HFFc6 (cell line): ENCODE data around the gene GRIP1. TPM values are rescaled to one million over a fixed set of nuclear protein-coding genes. Genes with fewer than 3 reads are reported as not detected.

Source experiments
- DNase-seq: peaks from one replicate; pipeline ENCODE4 v3.0.0-alpha.2; 2018
- H3K27ac Mint-ChIP-seq: 2 replicates; pipeline ENCODE4 v1.8.0; 2020; ENCODE audit warnings: mild to moderate bottlenecking, mixed read lengths
- H3K27me3 Mint-ChIP-seq: 2 replicates; pipeline ENCODE4 v1.8.0; 2021; ENCODE audit warnings: mild to moderate bottlenecking, moderate library complexity, mixed read lengths; ENCODE audit not compliant: insufficient read depth
- H3K36me3 Mint-ChIP-seq: 2 replicates; pipeline ENCODE4 v1.8.0; 2021; ENCODE audit warnings: low read depth, mixed read lengths
- H3K4me1 Mint-ChIP-seq: 2 replicates; pipeline ENCODE4 v1.8.0; 2020; ENCODE audit warnings: low read depth, mixed read lengths
- H3K4me3 Mint-ChIP-seq: 2 replicates; pipeline ENCODE4 v1.8.0; 2020; ENCODE audit warnings: mild to moderate bottlenecking, moderate library complexity, mixed read lengths
- H3K9me3 Mint-ChIP-seq: 2 replicates; pipeline ENCODE4 v1.8.0; 2020; ENCODE audit warnings: mild to moderate bottlenecking, mixed read lengths
- total RNA-seq, 6 experiments: library from RNA; stranded (reverse); fragmentation: NEBNext Ultra II Directional; extraction: Animal tissue kit (Norgen Biotek cat#: 25700); gene quantifications; 2 replicates in 1 of 6; 3 replicates in 5 of 6; pipeline ENCODE4 v1.2.3, GENCODE V29; 2021
- TF ChIP-seq, protein P1 (sequence below): fragments of 200-600 bp; sonication (generic); IDR thresholded peaks from 2 replicates; pipeline ENCODE4 v1.5.0; 2021; ENCODE audit warnings: antibody characterized with exemption, mild to moderate bottlenecking

Gene GRIP1
- total RNA-seq, 6 experiments from 2014 or later: 0.31 to 0.60 TPM; not detected in 4

DNA sequence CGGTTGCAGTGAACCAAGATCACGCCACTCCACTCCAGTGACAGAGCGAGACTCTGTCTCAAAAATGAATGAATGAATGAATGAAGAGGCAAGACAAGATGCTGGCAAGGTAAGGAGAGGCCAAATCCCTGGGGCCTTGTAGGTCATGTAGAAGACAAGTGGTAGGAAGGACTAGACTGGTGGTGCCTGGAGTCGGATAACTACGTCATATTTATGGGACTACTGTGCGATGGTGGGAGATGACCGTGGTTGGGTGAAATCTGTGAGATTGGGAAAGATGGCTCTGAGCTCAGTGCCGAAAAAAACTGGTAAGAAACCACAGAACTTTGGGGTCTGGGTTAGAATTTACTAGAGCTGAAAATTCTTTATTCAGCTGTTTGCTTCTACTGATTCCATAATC lies 326.0 kb downstream of the GRIP1 start:
- TF ChIP-seq, protein P1, sequence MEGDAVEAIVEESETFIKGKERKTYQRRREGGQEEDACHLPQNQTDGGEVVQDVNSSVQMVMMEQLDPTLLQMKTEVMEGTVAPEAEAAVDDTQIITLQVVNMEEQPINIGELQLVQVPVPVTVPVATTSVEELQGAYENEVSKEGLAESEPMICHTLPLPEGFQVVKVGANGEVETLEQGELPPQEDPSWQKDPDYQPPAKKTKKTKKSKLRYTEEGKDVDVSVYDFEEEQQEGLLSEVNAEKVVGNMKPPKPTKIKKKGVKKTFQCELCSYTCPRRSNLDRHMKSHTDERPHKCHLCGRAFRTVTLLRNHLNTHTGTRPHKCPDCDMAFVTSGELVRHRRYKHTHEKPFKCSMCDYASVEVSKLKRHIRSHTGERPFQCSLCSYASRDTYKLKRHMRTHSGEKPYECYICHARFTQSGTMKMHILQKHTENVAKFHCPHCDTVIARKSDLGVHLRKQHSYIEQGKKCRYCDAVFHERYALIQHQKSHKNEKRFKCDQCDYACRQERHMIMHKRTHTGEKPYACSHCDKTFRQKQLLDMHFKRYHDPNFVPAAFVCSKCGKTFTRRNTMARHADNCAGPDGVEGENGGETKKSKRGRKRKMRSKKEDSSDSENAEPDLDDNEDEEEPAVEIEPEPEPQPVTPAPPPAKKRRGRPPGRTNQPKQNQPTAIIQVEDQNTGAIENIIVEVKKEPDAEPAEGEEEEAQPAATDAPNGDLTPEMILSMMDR: no peak
- Mint-ChIP-seq H3K9me3 (no peaks in the 10 kb centered on the region), H3K27me3 (peaks cover 6% of the 10 kb centered on the region), H3K36me3 (no peaks in the 10 kb centered on the region), H3K27ac (no peak overlapping the region), H3K4me3 (no peak overlapping the region), H3K4me1 (no peaks in the 10 kb centered on the region)
- DNase-seq: no peak

DNA sequence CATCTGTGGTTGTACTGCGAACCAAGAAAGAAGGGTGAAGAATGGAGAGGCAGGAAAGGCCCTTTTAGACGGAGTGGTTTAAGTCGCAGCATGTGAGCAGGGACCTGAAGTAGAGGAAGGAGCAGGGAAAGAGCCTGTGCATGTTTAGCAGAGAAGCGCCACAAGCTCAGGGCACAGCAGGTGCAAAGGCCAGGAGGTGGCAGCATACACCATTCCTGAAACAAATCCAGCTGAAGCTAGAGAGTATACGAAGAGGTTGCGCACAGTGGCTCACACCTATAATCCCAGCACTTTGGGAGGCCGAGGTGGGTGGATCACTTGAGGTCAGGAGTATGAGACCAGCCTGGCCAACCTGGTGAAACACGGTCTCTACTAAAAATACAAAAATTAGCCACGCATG lies 326.7 kb downstream of the GRIP1 start:
- no peaks in the 10 kb centered on the region for H3K4me1 Mint-ChIP-seq
- TF ChIP-seq, protein P1: peak; percentile 74
- H3K27me3 Mint-ChIP-seq: peaks cover 6% of the 10 kb centered on the region
- no peaks in the 10 kb centered on the region for H3K9me3 Mint-ChIP-seq
- H3K27ac Mint-ChIP-seq: no peak overlapping the region
- H3K4me3 Mint-ChIP-seq: no peak overlapping the region
- H3K36me3 Mint-ChIP-seq: no peaks in the 10 kb centered on the region
- peak; percentile 15 for DNase-seq

DNA sequence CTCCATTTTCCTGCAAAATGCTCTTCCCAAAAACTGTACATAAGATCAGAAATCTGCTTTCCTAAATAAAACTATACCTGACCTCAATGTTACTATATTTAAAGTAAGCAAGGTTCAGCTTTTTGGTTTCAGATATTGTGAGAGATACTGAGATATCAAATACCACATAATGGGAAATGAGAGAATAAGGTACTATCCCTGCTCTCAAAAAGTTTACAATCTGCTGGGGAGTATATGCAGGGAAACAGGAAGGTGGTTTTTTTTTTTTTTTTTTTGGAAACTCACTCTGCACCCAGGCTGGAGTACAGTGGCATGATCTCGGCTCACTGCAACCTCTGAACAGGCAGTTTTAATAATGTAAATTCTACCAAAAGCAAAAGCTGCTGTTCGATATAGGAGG lies 327.6 kb downstream of the GRIP1 start:
- Mint-ChIP-seq H3K9me3 (no peaks in the 10 kb centered on the region), H3K27ac (no peak overlapping the region), H3K36me3 (no peaks in the 10 kb centered on the region), H3K4me1 (no peaks in the 10 kb centered on the region), H3K4me3 (no peak overlapping the region), H3K27me3 (peaks cover 6% of the 10 kb centered on the region)
- DNase-seq: no peak
- TF ChIP-seq, protein P1: no peak

DNA sequence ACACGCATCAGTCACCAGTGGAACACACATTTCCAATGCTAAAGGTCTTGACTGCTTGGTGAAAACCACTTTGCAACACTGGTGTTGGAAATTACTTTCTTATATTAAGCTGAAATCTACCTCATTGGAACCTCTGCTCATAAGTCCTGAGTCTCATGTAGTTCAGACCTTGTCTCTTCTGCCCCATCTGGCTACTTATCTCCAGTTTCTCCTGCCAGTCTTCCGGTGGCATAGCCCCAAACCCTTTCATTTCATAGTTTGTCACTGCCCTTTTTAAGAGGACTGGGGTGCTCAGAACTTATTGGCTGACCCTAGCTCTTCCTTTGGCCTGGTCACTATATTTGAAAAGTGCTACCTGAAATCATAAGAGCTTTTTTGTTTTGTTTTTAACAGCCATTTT lies 332.9 kb downstream of the GRIP1 start:
- TF ChIP-seq, protein P1: no peak
- 0 out of 2 replicates have a peak, but pooled peaks cover 1% of the 10 kb centered on the region for H3K27me3 Mint-ChIP-seq
- H3K27ac Mint-ChIP-seq: no peak overlapping the region
- no peaks in the 10 kb centered on the region for H3K9me3 Mint-ChIP-seq
- H3K4me1 Mint-ChIP-seq: peaks cover 7% of the 10 kb centered on the region
- H3K36me3 Mint-ChIP-seq: peaks cover 6% of the 10 kb centered on the region; the same call in 1 of the 2 replicates
- H3K4me3 Mint-ChIP-seq: no peak overlapping the region
- DNase-seq: no peak

DNA sequence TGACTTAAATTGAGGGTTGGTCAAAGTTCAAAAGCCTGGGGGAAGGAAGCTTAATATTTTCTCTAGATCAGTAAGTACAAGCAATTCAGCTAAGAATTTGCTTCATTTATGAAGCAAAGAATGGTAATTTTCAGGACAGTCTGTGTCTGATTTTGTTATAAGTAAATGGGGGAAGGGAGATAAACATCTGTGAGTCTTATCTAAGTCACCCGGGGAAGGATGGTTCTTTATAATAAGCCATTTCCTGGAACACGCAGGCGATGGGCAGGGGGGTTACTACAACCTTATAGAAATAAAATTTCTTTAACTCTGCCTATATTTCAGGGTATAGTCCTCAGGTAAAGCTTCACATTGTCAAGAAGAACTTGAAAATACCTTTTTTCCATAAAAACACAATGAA lies 333.7 kb downstream of the GRIP1 start:
- Mint-ChIP-seq H3K27me3 (0 out of 2 replicates have a peak, but pooled peaks cover 1% of the 10 kb centered on the region), H3K9me3 (no peaks in the 10 kb centered on the region), H3K4me3 (no peak overlapping the region), H3K4me1 (peaks cover 7% of the 10 kb centered on the region), H3K36me3 (peaks cover 6% of the 10 kb centered on the region; the same call in 1 of the 2 replicates), H3K27ac (no peak overlapping the region)
- DNase-seq: no peak
- TF ChIP-seq, protein P1: no peak

DNA sequence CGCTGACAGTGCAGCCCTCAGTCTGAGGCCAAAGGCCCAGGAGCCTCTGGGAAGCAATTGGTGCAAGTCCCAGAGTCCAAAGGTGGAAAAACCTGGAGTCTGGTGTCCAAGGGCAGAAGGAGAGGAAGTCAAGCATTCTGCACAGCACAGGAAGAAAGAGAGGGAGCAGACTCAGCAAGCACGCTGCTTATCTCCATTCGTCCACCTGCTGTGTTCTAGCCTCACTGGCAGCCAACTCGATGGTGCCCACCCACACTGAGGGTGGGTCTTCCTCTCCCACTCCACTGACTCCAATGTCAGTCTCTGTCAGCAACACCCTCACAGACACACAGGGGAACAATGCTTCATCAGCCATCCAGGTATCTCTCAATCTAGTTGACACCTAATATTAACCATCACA lies 337.8 kb downstream of the GRIP1 start:
- TF ChIP-seq, protein P1: no peak
- H3K36me3 Mint-ChIP-seq: peaks cover 10% of the 10 kb centered on the region; the same call in 1 of the 2 replicates
- H3K4me3 Mint-ChIP-seq: no peak overlapping the region
- DNase-seq: no peak
- H3K27me3 Mint-ChIP-seq: no peaks in the 10 kb centered on the region
- peaks cover 7% of the 10 kb centered on the region for H3K4me1 Mint-ChIP-seq
- no peaks in the 10 kb centered on the region for H3K9me3 Mint-ChIP-seq
- no peak overlapping the region for H3K27ac Mint-ChIP-seq
